ENCODE results near the gene SEMA3B. TPM values are rescaled to one million over a fixed set of nuclear protein-coding genes. Genes with fewer than 3 reads are reported as not detected.
A peak's percentile ranks its signal among the peaks of the same experiment; 100 is the strongest.

The SEMA3B gene
- polyA plus RNA-seq, 3 donors, result 0.56 TPM; not detected in 2

DNA sequence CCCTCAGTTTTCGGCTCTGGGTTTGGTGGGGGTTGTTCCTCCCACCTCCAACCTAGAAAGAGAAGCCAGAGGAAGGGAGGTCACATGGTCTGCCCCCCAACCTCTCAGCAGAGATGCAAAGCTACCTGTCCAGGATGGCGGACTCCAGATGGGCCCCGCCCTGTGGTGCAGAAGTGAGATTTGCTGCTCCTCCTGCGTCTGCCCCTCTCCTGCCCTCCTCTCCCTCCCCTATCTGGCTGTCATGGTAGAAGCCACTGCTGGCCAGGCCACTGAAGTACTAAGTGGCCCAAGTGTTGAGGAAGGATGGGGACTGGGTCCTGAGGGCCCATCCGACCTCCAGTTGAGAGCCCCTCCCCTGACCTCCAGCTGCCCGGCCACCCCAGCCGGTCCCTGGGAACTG is 2.1 kb upstream of the SEMA3B start:
- Histone ChIP-seq H3K9me3 (replicated peaks in 1 of 2; ENCODE audit: control insufficient read depth in 1 of 2, insufficient read depth in 1 of 2, low read length in 2 of 2) (no peaks in the 10 kb centered on the region), H3K27me3 (ENCODE audit: control insufficient read depth in 2 of 2, insufficient read depth in 2 of 2, low read length in 2 of 2) (peaks cover 0 to 22% of the 10 kb centered on the region in 2 donors), H3K79me2 (ENCODE audit: insufficient read depth, low read length) (no peaks in the 10 kb centered on the region), H4K20me1 (ENCODE audit: insufficient read depth, low read length) (peaks cover 14% of the 10 kb centered on the region), H3K4me3 (replicated peaks in 1 of 3; ENCODE audit: low read depth in 2 of 3, low read length in 3 of 3) (no peak overlapping the region), H3K27ac (ENCODE audit: low read depth in 1 of 2, low read length in 2 of 2) (no peak overlapping the region), H3K4me1 (ENCODE audit: control insufficient read depth in 1 of 2, insufficient read depth in 2 of 2, low read length in 2 of 2) (no peaks in the 10 kb centered on the region), H2AFZ (ENCODE audit: insufficient read depth, low read depth, low read length, poor library complexity, severe bottlenecking) (no peak overlapping the region), H3K4me2 (replicated peaks; ENCODE audit: extremely low read depth, low read length, poor library complexity, severe bottlenecking) (no peak overlapping the region), H3K9ac (ENCODE audit: insufficient read depth, low read length, poor library complexity, severe bottlenecking) (no peak overlapping the region), H3K36me3 (replicated peaks in 1 of 2; ENCODE audit: control insufficient read depth in 1 of 2, insufficient read depth in 2 of 2, low read length in 2 of 2) (no peaks in the 10 kb centered on the region)
- TF ChIP-seq CTCF (IDR thresholded peaks at IDR 0.05), result no peak
- no peaks in the 10 kb centered on the region for H3K9me3 Mint-ChIP-seq
- H3K27me3 Mint-ChIP-seq (ENCODE audit: low read depth in 3 of 3), result peaks cover 34 to 43% (median 42%) of the 10 kb centered on the region in 3 donors
- no CpG with 5 or more reads among the region's 7 CpGs for WGBS (ENCODE audit: insufficient coverage)
- intact Hi-C loops (cut with micrococcal nuclease), result no loop called here
- H3K4me1 Mint-ChIP-seq, result peaks cover 3% of the 10 kb centered on the region
- H3K27ac Mint-ChIP-seq, result no peak overlapping the region
- H3K36me3 Mint-ChIP-seq, result no peaks in the 10 kb centered on the region
- DNase-seq, result no peak
- peak overlapping the region in 1 of 2 donors; percentile 59 for H3K4me3 Mint-ChIP-seq

GRCh38 chr3:50267280-50267913 is 1.6 kb upstream of the SEMA3B start:
- Histone ChIP-seq H3K4me1 (ENCODE audit: control insufficient read depth in 1 of 2, insufficient read depth in 2 of 2, low read length in 2 of 2) (no peaks in the 10 kb centered on the region), H4K20me1 (ENCODE audit: insufficient read depth, low read length) (peaks cover 11% of the 10 kb centered on the region), H3K9ac (ENCODE audit: insufficient read depth, low read length, poor library complexity, severe bottlenecking) (no peak overlapping the region), H2AFZ (ENCODE audit: insufficient read depth, low read depth, low read length, poor library complexity, severe bottlenecking) (no peak overlapping the region), H3K27ac (ENCODE audit: low read depth in 1 of 2, low read length in 2 of 2) (no peak overlapping the region), H3K4me3 (replicated peaks in 1 of 3; ENCODE audit: low read depth in 2 of 3, low read length in 3 of 3) (no peak overlapping the region), H3K36me3 (replicated peaks in 1 of 2; ENCODE audit: control insufficient read depth in 1 of 2, insufficient read depth in 2 of 2, low read length in 2 of 2) (no peaks in the 10 kb centered on the region), H3K9me3 (replicated peaks in 1 of 2; ENCODE audit: control insufficient read depth in 1 of 2, insufficient read depth in 1 of 2, low read length in 2 of 2) (no peaks in the 10 kb centered on the region), H3K79me2 (ENCODE audit: insufficient read depth, low read length) (no peaks in the 10 kb centered on the region), H3K27me3 (ENCODE audit: control insufficient read depth in 2 of 2, insufficient read depth in 2 of 2, low read length in 2 of 2) (peaks cover 0 to 22% of the 10 kb centered on the region in 2 donors), H3K4me2 (replicated peaks; ENCODE audit: extremely low read depth, low read length, poor library complexity, severe bottlenecking) (no peak overlapping the region)
- WGBS (ENCODE audit: insufficient coverage), result 20% methylated on average over 17 of the region's 22 CpGs
- DNase-seq, result no peak
- no peaks in the 10 kb centered on the region for H3K36me3 Mint-ChIP-seq
- intact Hi-C loops (cut with micrococcal nuclease), result no loop called here
- H3K27me3 Mint-ChIP-seq (ENCODE audit: low read depth in 3 of 3), result peaks cover 34 to 47% (median 45%) of the 10 kb centered on the region in 3 donors
- no peaks in the 10 kb centered on the region for H3K9me3 Mint-ChIP-seq
- TF ChIP-seq CTCF (IDR thresholded peaks at IDR 0.05), result no peak
- H3K27ac Mint-ChIP-seq, result no peak overlapping the region
- peak overlapping the region in 1 of 2 donors; percentile 69 for H3K4me3 Mint-ChIP-seq
- H3K4me1 Mint-ChIP-seq, result peaks cover 3% of the 10 kb centered on the region

Measured in CD14-positive monocyte (primary cell).